ENCODE data around the gene FBXO7.

Gene FBXO7

DNA sequence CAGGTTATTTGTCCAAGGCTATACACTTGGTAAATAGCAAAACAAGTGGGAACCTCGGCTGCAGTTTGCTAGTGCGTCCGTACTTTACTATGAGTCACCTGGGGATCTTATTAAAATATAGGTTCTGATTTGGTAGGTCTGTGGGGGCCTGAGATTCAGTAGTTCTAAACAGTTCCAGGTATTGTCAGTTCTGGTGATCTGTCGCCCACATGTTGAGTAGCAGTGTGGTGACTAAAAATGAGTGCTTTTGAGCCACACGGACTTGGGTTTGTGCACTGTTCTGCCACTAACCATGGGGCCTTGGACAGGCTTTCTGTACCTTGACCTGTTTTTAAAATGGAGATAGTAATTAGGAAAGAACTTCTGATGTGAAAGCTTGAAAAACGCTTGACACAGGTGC is 15.7 kb downstream of the FBXO7 start:
- no peak for DNase-seq (ENCODE audit: low spot score)

- no peak for DNase-seq (ENCODE audit: low spot score)
Measured at GRCh38 chr22:32492111-32492510, 17.5 kb downstream of the FBXO7 start.

DNA sequence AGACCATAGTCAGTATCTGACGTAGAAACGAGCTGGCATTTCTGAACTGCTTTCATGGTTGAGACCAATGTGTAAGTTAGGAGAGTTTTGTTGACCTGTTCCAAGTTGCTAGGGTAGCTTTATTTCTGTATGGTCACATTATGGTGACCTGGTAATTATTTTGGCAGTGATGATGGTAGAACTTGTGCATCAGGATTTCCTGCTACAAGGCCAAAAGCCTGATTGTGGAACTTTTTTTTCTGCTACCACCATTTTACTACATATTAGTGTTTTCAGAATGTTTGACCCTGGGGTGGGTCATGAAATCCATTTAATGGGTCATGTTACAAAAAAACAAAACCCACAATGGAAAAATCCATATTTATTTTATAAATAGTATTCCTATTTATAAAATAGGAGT is 18.9 kb downstream of the FBXO7 start:
- DNase-seq (ENCODE audit: low spot score) = no peak

DNA sequence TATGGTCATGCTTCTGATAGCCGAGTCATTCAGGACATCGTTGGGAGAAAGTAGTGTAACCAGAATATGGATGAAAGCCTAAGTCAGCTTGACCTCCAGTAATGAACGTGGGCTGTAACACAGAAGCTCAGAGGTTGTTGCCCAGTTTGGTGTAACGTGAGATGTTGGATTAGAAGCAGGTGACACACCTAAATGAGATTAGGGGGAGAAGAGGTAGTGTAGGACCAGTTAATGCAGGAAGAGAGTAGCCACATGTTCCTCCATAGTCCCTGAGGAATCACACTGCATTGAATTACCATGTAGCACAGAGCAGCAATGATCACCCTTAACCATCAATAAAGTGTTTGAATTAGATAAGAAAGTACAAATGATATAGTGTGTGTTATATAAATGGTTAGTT is 20.4 kb downstream of the FBXO7 start:
- DNase-seq (ENCODE audit: low spot score) = no peak

- DNase-seq (ENCODE audit: low spot score) = no peak
Measured at GRCh38 chr22:32499666-32500065, 25.1 kb downstream of the FBXO7 start.

- peak; percentile 76 for DNase-seq (ENCODE audit: low spot score)
Measured at GRCh38 chr22:32501836-32502752, 27.5 kb downstream of the FBXO7 start.

DNA sequence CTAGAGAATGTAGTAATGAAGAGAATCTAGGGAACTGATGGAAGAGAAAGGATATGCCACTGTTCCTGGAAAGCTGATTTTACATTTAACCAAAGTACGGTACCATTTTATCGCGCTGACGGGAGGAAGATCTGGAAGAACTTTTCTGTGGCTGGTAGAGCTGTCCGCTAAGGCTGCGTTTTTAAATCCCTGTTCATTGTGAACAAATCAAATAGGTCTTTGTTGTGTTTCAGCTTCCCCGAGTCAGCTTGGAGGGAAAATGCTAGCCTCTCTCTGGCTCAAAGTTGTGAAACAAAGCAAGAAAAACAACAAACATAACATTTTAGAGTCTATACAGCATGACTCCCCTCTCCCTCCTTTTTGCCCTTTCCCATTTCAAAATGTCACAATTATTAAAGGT is 34.4 kb downstream of the FBXO7 start:
- DNase-seq (ENCODE audit: low spot score) = no peak

GRCh38 chr22:32511274-32511673 is 36.7 kb downstream of the FBXO7 start:
- DNase-seq (ENCODE audit: low spot score) = no peak

- DNase-seq (ENCODE audit: low spot score) = no peak
Measured at GRCh38 chr22:32511776-32512175, 37.2 kb downstream of the FBXO7 start.

DNA sequence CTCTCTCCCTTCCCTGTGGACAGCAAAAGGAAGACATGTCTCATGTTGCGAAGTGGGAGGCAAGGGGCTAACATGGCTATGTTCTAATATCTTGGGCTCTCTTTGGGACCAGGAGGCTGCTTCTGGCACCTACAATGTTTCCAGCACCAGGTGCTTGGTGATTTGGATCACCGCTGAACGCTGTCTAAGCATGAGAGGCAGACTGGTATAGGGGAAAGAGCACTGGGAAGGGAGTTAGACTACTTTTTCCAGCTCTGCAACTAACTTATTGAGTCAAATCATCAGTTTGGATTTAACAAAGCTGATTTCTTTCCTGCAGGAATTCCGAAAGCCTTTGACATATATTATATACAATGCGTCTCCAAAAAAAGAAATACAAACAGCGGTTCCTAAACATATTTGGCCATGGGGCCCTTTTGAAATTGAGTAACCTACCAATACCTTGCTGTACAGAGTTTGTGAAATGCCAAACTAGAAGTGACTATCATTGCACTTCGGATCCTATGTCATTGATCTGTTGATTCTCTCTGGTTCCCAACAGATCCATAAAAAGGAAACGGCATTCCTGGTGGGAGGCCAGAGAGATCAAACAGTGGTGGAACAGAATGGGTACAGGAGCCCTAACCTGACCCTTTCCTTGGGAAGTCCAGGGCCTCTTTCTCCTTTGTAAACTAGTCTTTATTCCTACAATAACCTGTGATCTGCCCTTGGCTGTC is 37.8 kb downstream of the FBXO7 start:
- DNase-seq (ENCODE audit: low spot score) = no peak

DNA sequence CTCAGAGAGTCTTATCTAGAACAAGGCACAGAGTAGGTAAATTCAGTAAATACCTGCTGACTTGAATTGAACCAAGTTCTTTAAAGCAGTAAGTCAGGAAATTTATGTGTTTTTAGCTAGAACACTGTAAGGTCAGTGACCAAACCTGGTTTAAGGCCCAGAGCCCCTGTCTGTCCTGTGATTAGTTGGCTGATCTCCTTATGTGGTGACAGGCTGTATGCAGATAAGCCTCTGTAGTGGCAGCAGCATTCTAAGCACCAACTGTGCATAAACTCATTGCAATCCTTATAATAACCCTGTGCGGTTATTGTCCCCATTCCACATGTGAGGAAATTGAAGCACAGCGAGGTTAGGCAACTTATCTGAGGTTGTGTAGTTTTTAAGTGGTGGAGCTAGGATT is 40.5 kb downstream of the FBXO7 start:
- no peak for DNase-seq (ENCODE audit: low spot score)

GRCh38 chr22:32517488-32517887 is 42.9 kb downstream of the FBXO7 start:
- no peak for DNase-seq (ENCODE audit: low spot score)

- no peak for DNase-seq (ENCODE audit: low spot score)
Measured at GRCh38 chr22:32517921-32518320, 43.3 kb downstream of the FBXO7 start.

GRCh38 chr22:32518381-32518780 is 43.8 kb downstream of the FBXO7 start:
- no peak for DNase-seq (ENCODE audit: low spot score)

- no peak for DNase-seq (ENCODE audit: low spot score)
Measured at GRCh38 chr22:32518848-32519247, 44.2 kb downstream of the FBXO7 start.

- DNase-seq (ENCODE audit: low spot score) = no peak
Measured at GRCh38 chr22:32520612-32521011, 46.0 kb downstream of the FBXO7 start.

GRCh38 chr22:32522237-32522636 is 47.6 kb downstream of the FBXO7 start:
- DNase-seq (ENCODE audit: low spot score) = peak; percentile 79

DNA sequence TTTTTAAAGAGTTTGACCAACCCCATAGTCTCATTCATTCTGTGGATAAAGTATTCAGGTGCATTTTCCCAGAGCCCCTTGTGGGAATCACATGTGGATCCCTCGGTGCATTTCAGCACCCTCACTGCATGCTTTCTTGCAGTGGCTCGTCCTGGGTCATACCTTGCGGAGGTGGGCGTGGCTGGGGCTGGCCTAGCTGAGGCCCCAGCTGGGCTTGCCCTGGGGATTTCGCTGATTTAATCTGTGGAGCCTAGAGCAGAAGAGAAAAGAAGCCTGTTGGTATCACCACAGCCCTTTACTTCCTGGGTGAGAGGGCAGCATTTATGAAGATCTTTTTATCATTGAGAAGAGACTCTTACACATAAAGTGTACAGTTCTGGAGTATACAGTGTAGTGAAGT is 53.1 kb downstream of the FBXO7 start:
- DNase-seq (ENCODE audit: low spot score) = peak; percentile 82

GRCh38 chr22:32528316-32528715 is 53.7 kb downstream of the FBXO7 start:
- peak; percentile 94 for DNase-seq (ENCODE audit: low spot score)

- peak; percentile 87 for DNase-seq (ENCODE audit: low spot score)
Measured at GRCh38 chr22:32528984-32529982, 54.7 kb downstream of the FBXO7 start.

GRCh38 chr22:32531228-32531627 is 56.6 kb downstream of the FBXO7 start:
- no peak for DNase-seq (ENCODE audit: low spot score)
